ENCODE data around the gene PDSS2. TPM values are rescaled to one million over a fixed set of nuclear protein-coding genes. Genes with fewer than 3 reads are reported as not detected.

PDSS2 gene
- total RNA-seq, 1 experiment from 2014 or later = 17.7 TPM

- H3K9me3 ChIP-seq (ENCODE audit: control insufficient read depth, insufficient read depth, low read depth, low read length) = no peaks in the 10 kb centered on the region
- CTCF ChIA-PET = interaction anchor here (0.6 kb wide), 1 partner anchor 460 kb away, joined by 3 read pairs; no protein-coding TSS in a partner anchor
- DNase-seq (ENCODE audit: low read depth, low spot score) = no peak
- intact Hi-C loops (cut with micrococcal nuclease; ENCODE audit: unreplicated experiment) (no loop called here), in situ Hi-C loops (cut with HindIII; ENCODE audit: low pct_unique_long_range_greater_than_20kb, low sequenced_read_pairs) (no loop called here)
- no peak for ATAC-seq
- no peak overlapping the region for H3K4me3 ChIP-seq (ENCODE audit: low read depth in 2 of 2, low read length in 2 of 2)
- no peaks in the 10 kb centered on the region for H3K36me3 ChIP-seq (ENCODE audit: control insufficient read depth, insufficient read depth, low read length)
- BruUV-seq (replicated peaks) = no TSS peak
- no peaks in the 10 kb centered on the region for H3K27me3 ChIP-seq (ENCODE audit: control insufficient read depth, insufficient read depth, low read length)
- no peaks in the 10 kb centered on the region for H3K4me1 ChIP-seq (ENCODE audit: control insufficient read depth, insufficient read depth, low read length)
- H3K27ac ChIP-seq (ENCODE audit: low read length) = no peak overlapping the region
- POLR2A ChIA-PET = no interaction called here
- TF ChIP-seq CTCF (IDR thresholded peaks at IDR 0.05) (no peak), REST (IDR thresholded peaks at IDR 0.05; ENCODE audit: insufficient read depth in 1 of 2, low read depth in 2 of 2, low read length in 1 of 2) (no peak), TCF7L2 (IDR thresholded peaks at IDR 0.05; ENCODE audit: low read depth, low read length) (no peak), POLR2AphosphoS5 (IDR thresholded peaks at IDR 0.05; ENCODE audit: low read depth, low read length) (no peak), SIN3A (IDR thresholded peaks at IDR 0.05; ENCODE audit: borderline replicate concordance, insufficient read depth, low read depth, low read length) (no peak)
These were observed 214.5 kb downstream of the PDSS2 start for GRCh38 chr6:107244742-107245480.

GRCh38 chr6:107244082-107244741, 215.2 kb downstream of the PDSS2 start:
- Histone ChIP-seq H3K9me3 (ENCODE audit: control insufficient read depth, insufficient read depth, low read depth, low read length) (no peaks in the 10 kb centered on the region), H3K4me3 (ENCODE audit: low read depth in 2 of 2, low read length in 2 of 2) (no peak overlapping the region), H3K36me3 (ENCODE audit: control insufficient read depth, insufficient read depth, low read length) (no peaks in the 10 kb centered on the region), H3K27ac (ENCODE audit: low read length) (no peak overlapping the region), H3K27me3 (ENCODE audit: control insufficient read depth, insufficient read depth, low read length) (no peaks in the 10 kb centered on the region), H3K4me1 (ENCODE audit: control insufficient read depth, insufficient read depth, low read length) (no peaks in the 10 kb centered on the region)
- CTCF ChIA-PET = interaction anchor here (0.6 kb wide), 1 partner anchor 460 kb away, joined by 3 read pairs; no protein-coding TSS in a partner anchor
- TF ChIP-seq REST (IDR thresholded peaks at IDR 0.05; ENCODE audit: insufficient read depth in 1 of 2, low read depth in 2 of 2, low read length in 1 of 2) = no peak
- no peak for TF ChIP-seq POLR2AphosphoS5 (IDR thresholded peaks at IDR 0.05; ENCODE audit: low read depth, low read length)
- TF ChIP-seq SIN3A (IDR thresholded peaks at IDR 0.05; ENCODE audit: borderline replicate concordance, insufficient read depth, low read depth, low read length) = no peak
- TF ChIP-seq CTCF (IDR thresholded peaks at IDR 0.05) = no peak
- no peak for TF ChIP-seq TCF7L2 (IDR thresholded peaks at IDR 0.05; ENCODE audit: low read depth, low read length)
- no TSS peak for BruUV-seq (replicated peaks)
- in situ Hi-C loops (cut with HindIII; ENCODE audit: low pct_unique_long_range_greater_than_20kb, low sequenced_read_pairs) (no loop called here), intact Hi-C loops (cut with micrococcal nuclease; ENCODE audit: unreplicated experiment) (no loop called here)
- POLR2A ChIA-PET = no interaction called here
- DNase-seq (ENCODE audit: low read depth, low spot score) (no peak), ATAC-seq (no peak)

Data from Panc1 (cell line).